Mesenchymal stem cell (in vitro differentiated cells and primary cell): Measurements from ENCODE around the gene EML5.

Experiments
- DNase-seq: peaks from one replicate; pipeline ENCODE4 v3.0.0-alpha.2; 2013
- H2AFZ ChIP-seq: one replicate; pipeline ENCODE4 v1.6.1; 2013; ENCODE audit warnings: low read depth, mild to moderate bottlenecking, control low read depth, inconsistent platforms, low read length, moderate library complexity
- H2AK5ac ChIP-seq: 2 replicates; pipeline ENCODE4 v1.6.1; 2013; ENCODE audit warnings: low read length, moderate library complexity, mild to moderate bottlenecking, inconsistent platforms; ENCODE audit not compliant: severe bottlenecking
- H2BK120ac ChIP-seq: one replicate; pipeline ENCODE4 v1.6.1; 2013; ENCODE audit warnings: low read depth, mild to moderate bottlenecking, inconsistent platforms, low read length, moderate library complexity
- H2BK12ac ChIP-seq, 2 experiments: one replicate each; pipeline ENCODE4 v1.6.1; 2013; ENCODE audit warnings: inconsistent platforms in 2 of 2, low read length in 2 of 2, mild to moderate bottlenecking in 2 of 2, moderate library complexity in 2 of 2, control low read depth in 1 of 2
- H2BK15ac ChIP-seq: one replicate; pipeline ENCODE4 v1.6.1; 2013; ENCODE audit warnings: mild to moderate bottlenecking, low read depth, inconsistent platforms; ENCODE audit not compliant: poor library complexity, severe bottlenecking
- H2BK5ac ChIP-seq: 2 replicates; pipeline ENCODE4 v1.6.1; 2013; ENCODE audit warnings: low read depth, mild to moderate bottlenecking, low read length, control low read depth, inconsistent platforms; ENCODE audit not compliant: poor library complexity, severe bottlenecking
- H3K14ac ChIP-seq, 2 experiments: one replicate each; pipeline ENCODE4 v1.6.1; 2013; ENCODE audit warnings: inconsistent platforms in 2 of 2, low read length in 2 of 2, control low read depth in 1 of 2, mild to moderate bottlenecking in 1 of 2, moderate library complexity in 1 of 2
- H3K18ac ChIP-seq, 2 experiments: one replicate each; pipeline ENCODE4 v1.6.1; 2013; ENCODE audit warnings: inconsistent platforms in 2 of 2, low read length in 2 of 2, control low read depth in 1 of 2, low read depth in 1 of 2, mild to moderate bottlenecking in 1 of 2
- H3K23ac ChIP-seq, 2 experiments: one replicate each; pipeline ENCODE4 v1.6.1; 2013; ENCODE audit warnings: inconsistent platforms in 2 of 2, low read length in 2 of 2, mild to moderate bottlenecking in 2 of 2, moderate library complexity in 2 of 2, control low read depth in 1 of 2
- H3K27ac ChIP-seq: 2 replicates; pipeline ENCODE4 v1.5.1; 2013; ENCODE audit warnings: mild to moderate bottlenecking, moderate library complexity, low read length, control low read depth, inconsistent platforms; ENCODE audit not compliant: poor library complexity, severe bottlenecking
- H3K27me3 ChIP-seq, 2 experiments: 2 replicates each; pipeline versions ENCODE4 v1.6.1 to v1.7.0; 2013; ENCODE audit warnings: low read length in 2 of 2, mild to moderate bottlenecking in 2 of 2, moderate library complexity in 2 of 2, control low read depth in 1 of 2, inconsistent platforms in 1 of 2; ENCODE audit not compliant: control insufficient read depth in 1 of 2, insufficient read depth in 1 of 2
- H3K36me3 ChIP-seq, 2 experiments: 2 replicates each; pipeline versions ENCODE4 v1.6.1 to v1.7.0; 2013; ENCODE audit warnings: low read length in 2 of 2, control low read depth in 1 of 2, inconsistent platforms in 1 of 2, low read depth in 1 of 2, mild to moderate bottlenecking in 1 of 2; ENCODE audit not compliant: insufficient read depth in 2 of 2, control insufficient read depth in 1 of 2
- H3K4ac ChIP-seq, 2 experiments: one replicate each; pipeline ENCODE4 v1.6.1; 2013; ENCODE audit warnings: inconsistent platforms in 2 of 2, low read length in 2 of 2, mild to moderate bottlenecking in 2 of 2, moderate library complexity in 2 of 2, control low read depth in 1 of 2, low read depth in 1 of 2
- H3K4me1 ChIP-seq: 2 replicates; pipeline ENCODE4 v1.6.1; 2013; ENCODE audit warnings: low read depth, low read length, control low read depth; ENCODE audit not compliant: control insufficient read depth, insufficient read depth
- H3K4me2 ChIP-seq: 2 replicates; pipeline ENCODE4 v1.6.1; 2013; ENCODE audit warnings: low read length, mild to moderate bottlenecking, inconsistent platforms; ENCODE audit not compliant: poor library complexity, severe bottlenecking
- H3K4me3 ChIP-seq, 2 experiments: 2 replicates each; pipeline versions ENCODE4 v1.5.1 to v1.7.0; 2013; ENCODE audit warnings: low read length in 2 of 2, mild to moderate bottlenecking in 2 of 2, control low read depth in 1 of 2, low read depth in 1 of 2; ENCODE audit not compliant: insufficient read depth in 1 of 2
- H3K79me1 ChIP-seq: replicated peaks from 2 replicates; pipeline ENCODE4 v1.6.1; 2013; ENCODE audit warnings: mild to moderate bottlenecking, control low read depth, low read length, inconsistent platforms; ENCODE audit not compliant: poor library complexity, severe bottlenecking
- H3K9ac ChIP-seq: 2 replicates; pipeline ENCODE4 v1.7.0; 2013; ENCODE audit warnings: mild to moderate bottlenecking, low read length, moderate library complexity
- H3K9me3 ChIP-seq: 2 replicates; pipeline ENCODE4 v1.7.0; 2013; ENCODE audit warnings: mild to moderate bottlenecking, low read length; ENCODE audit not compliant: control insufficient read depth
- H4K8ac ChIP-seq: one replicate; pipeline ENCODE4 v1.6.1; 2013; ENCODE audit warnings: inconsistent platforms, mild to moderate bottlenecking, low read length, moderate library complexity
- H4K91ac ChIP-seq: one replicate; pipeline ENCODE4 v1.6.1; 2013; ENCODE audit warnings: mild to moderate bottlenecking, low read length, inconsistent platforms
- WGBS: methylation state at CpG from one replicate; pipeline ENCODE4 v1.1.7; 2013; ENCODE audit warnings: mixed read lengths; 5-methylcytosine and 5-hydroxymethylcytosine counted together

Gene EML5

DNA sequence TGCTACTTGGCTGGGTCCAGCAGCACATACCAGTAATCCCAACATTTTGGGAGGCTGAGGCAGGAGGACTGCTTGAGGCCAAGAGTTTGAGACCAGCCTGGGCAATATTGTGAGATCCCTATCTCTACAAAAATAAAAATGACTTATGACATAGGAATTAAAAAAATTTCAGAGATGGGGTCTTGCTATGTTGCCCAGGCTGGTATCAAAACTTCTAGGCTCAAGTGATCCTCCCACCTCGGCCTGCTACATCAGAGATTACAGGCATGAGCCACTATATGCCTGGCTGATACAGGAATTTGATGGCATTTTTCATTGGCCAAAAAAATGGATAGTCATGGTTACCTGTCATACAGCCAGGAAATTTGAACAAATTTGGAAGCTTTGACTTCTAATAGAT, 175.3 kb downstream of the EML5 start:
- H3K36me3 ChIP-seq = peaks cover 6 to 33% of the 10 kb centered on the region in 2 experiments
- DNase-seq = no peak
- H4K91ac ChIP-seq = no peak overlapping the region
- H3K23ac ChIP-seq = no peak overlapping the region
- no peak overlapping the region for H3K4me2 ChIP-seq
- no peak overlapping the region for H2BK5ac ChIP-seq
- 92% methylated on average over 1 of the region's 1 CpG for WGBS
- H2BK12ac ChIP-seq = no peak overlapping the region
- H3K9ac ChIP-seq = no peak overlapping the region
- H4K8ac ChIP-seq = no peak overlapping the region
- no peaks in the 10 kb centered on the region for H3K4me1 ChIP-seq
- no peak overlapping the region for H3K14ac ChIP-seq
- H2AFZ ChIP-seq = no peak overlapping the region
- H3K27me3 ChIP-seq = no peaks in the 10 kb centered on the region
- no peaks in the 10 kb centered on the region for H3K9me3 ChIP-seq
- H3K4me3 ChIP-seq = no peak overlapping the region
- no peak overlapping the region for H2BK15ac ChIP-seq
- H3K18ac ChIP-seq = no peak overlapping the region
- H3K4ac ChIP-seq = no peak overlapping the region
- no peak overlapping the region for H3K27ac ChIP-seq
- H2BK120ac ChIP-seq = no peak overlapping the region
- no peak overlapping the region for H2AK5ac ChIP-seq
- H3K79me1 ChIP-seq = no peaks in the 10 kb centered on the region

GRCh38 chr14:88616697-88617096, 176.1 kb downstream of the EML5 start:
- no peaks in the 10 kb centered on the region for H3K4me1 ChIP-seq
- H3K27ac ChIP-seq = no peak overlapping the region
- no peaks in the 10 kb centered on the region for H3K27me3 ChIP-seq
- no peak overlapping the region for H3K14ac ChIP-seq
- no peak overlapping the region for H2BK12ac ChIP-seq
- H2BK120ac ChIP-seq = no peak overlapping the region
- H3K18ac ChIP-seq = no peak overlapping the region
- H3K9ac ChIP-seq = no peak overlapping the region
- no peak overlapping the region for H2BK5ac ChIP-seq
- H3K36me3 ChIP-seq = peaks cover 6 to 41% of the 10 kb centered on the region in 2 experiments
- H2AFZ ChIP-seq = no peak overlapping the region
- H3K4me2 ChIP-seq = no peak overlapping the region
- WGBS = no CpG with 5 or more reads among the region's 1 CpG
- no peak overlapping the region for H3K23ac ChIP-seq
- H3K79me1 ChIP-seq = no peaks in the 10 kb centered on the region
- H2BK15ac ChIP-seq = no peak overlapping the region
- no peaks in the 10 kb centered on the region for H3K9me3 ChIP-seq
- no peak overlapping the region for H2AK5ac ChIP-seq
- no peak overlapping the region for H4K91ac ChIP-seq
- DNase-seq = no peak
- H4K8ac ChIP-seq = no peak overlapping the region
- no peak overlapping the region for H3K4me3 ChIP-seq
- H3K4ac ChIP-seq = no peak overlapping the region

DNA sequence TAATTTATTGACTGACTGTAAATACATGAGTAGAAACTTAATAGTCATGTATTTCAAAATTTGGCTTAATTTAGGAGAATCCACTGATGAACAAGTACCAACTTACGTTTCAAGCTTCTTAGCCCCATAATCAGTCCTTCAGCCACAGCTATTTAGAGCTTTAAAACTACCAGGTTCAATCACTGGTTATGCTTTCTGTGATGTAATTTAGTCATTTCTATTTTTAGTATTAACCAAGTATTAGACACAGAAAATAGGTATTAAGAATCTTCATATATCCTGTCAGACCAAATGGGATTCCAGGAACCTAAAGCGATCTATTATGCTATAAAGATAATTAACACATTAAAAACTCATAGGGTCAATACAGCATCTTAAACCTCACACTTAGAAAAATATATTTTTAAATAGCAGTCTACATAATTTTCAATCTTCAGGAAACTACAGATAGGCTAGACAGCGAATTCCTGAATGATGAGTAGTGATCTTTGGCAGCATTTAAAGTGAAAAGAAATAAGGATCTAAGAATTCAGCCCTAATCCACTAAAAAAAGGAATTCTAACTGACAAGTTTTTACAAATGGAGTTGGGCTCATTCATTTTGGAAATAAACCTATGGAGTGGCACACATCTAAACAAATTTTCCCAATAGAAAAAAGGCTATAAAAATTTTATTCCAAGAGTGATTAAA, 178.4 kb downstream of the EML5 start:
- Histone ChIP-seq H3K4me2 (no peak overlapping the region), H3K23ac (no peak overlapping the region), H4K91ac (no peak overlapping the region), H3K27me3 (no peaks in the 10 kb centered on the region), H3K36me3 (peaks cover 10 to 64% of the 10 kb centered on the region in 2 experiments), H4K8ac (no peak overlapping the region), H3K4ac (no peak overlapping the region), H2BK12ac (no peak overlapping the region), H3K18ac (no peak overlapping the region), H3K4me3 (no peak overlapping the region), H2AK5ac (no peak overlapping the region), H3K79me1 (peaks cover 4% of the 10 kb centered on the region), H2BK5ac (no peak overlapping the region), H3K4me1 (no peaks in the 10 kb centered on the region), H2BK120ac (no peak overlapping the region), H2AFZ (no peak overlapping the region), H3K9ac (peak overlapping the region; percentile 47), H3K14ac (no peak overlapping the region), H3K9me3 (no peaks in the 10 kb centered on the region), H3K27ac (peak overlapping the region; percentile 36), H2BK15ac (no peak overlapping the region)
- DNase-seq = peak; percentile 61
- no CpG with 5 or more reads among the region's 3 CpGs for WGBS

GRCh38 chr14:88613552-88614010, 179.2 kb downstream of the EML5 start:
- Histone ChIP-seq H2BK5ac (no peak overlapping the region), H3K27me3 (no peaks in the 10 kb centered on the region), H3K4me2 (no peak overlapping the region), H2AFZ (no peak overlapping the region), H2BK120ac (no peak overlapping the region), H2BK15ac (no peak overlapping the region), H3K14ac (no peak overlapping the region), H3K23ac (no peak overlapping the region), H3K4ac (no peak overlapping the region), H3K18ac (no peak overlapping the region), H3K4me1 (no peaks in the 10 kb centered on the region), H3K36me3 (peaks cover 10 to 72% of the 10 kb centered on the region in 2 experiments), H3K9me3 (no peaks in the 10 kb centered on the region), H2AK5ac (no peak overlapping the region), H4K8ac (no peak overlapping the region), H3K4me3 (no peak overlapping the region), H3K9ac (peak overlapping the region; percentile 47), H3K79me1 (peaks cover 4% of the 10 kb centered on the region), H3K27ac (peak overlapping the region; percentile 36), H2BK12ac (no peak overlapping the region), H4K91ac (no peak overlapping the region)
- DNase-seq = peak; percentile 18
- WGBS = 81% methylated on average over 5 of the region's 5 CpGs
